Epithelial cell of proximal tubule (primary cell): ENCODE results near the gene COBL. TPM values are rescaled to one million over a fixed set of nuclear protein-coding genes. Genes with fewer than 3 reads are reported as not detected.

Source experiments
- DNase-seq: peaks from one replicate; pipeline ENCODE4 v3.0.0-alpha.2; 2011; ENCODE audit warnings: low read depth
- H3K4me3 ChIP-seq: 2 replicates; pipeline ENCODE4 v1.5.1; 2011; ENCODE audit warnings: low read depth, mild to moderate bottlenecking, low read length
- total RNA-seq: library from RNA; depleted of rRNA; stranded (reverse); fragments of >200 nt; gene quantifications from 2 replicates; pipeline ENCODE4 v1.2.3, GENCODE V29; 2015
- TF ChIP-seq, protein P1 (sequence below): conservative IDR thresholded peaks from 2 replicates; pipeline ENCODE4 v1.5.1; 2012; ENCODE audit warnings: low read depth, mild to moderate bottlenecking, low read length

Gene COBL
- total RNA-seq, 1 donor from 2014 or later, result 6.6 TPM

DNA sequence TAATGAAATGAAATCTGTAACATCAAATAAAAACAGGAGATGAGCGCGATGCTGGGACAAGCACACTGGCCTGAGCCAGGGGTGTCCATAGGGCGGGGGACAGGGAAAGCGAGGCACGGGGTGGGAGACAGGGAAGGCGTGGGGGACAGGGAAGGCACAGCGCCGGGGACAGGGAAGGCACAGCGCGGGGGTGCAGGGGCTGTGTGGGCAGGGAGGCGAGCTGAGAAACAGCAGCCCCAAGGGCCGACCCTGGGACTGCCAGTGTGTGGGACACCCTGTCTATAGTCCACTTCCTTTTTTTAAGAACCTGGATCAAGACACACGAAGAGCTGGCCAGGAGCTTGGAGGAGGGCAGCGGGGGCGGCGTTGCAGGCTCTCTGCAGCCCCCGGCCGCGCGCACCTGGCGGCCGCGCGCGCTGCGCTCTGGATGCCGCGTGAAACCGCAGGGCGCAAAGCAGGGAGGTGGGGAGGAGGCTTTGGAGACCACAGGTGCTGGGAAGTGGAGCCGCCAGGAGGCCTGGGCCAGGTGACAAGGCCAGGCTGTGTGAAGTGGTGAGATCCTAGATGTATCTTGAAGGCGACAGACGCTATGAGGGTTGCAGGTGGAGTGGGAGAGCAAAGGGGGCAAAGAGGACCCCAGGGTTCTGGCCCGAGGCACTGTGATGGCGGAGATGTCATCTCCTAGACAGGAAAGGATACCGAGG lies 157.7 kb downstream of the COBL start:
- TF ChIP-seq, protein P1, sequence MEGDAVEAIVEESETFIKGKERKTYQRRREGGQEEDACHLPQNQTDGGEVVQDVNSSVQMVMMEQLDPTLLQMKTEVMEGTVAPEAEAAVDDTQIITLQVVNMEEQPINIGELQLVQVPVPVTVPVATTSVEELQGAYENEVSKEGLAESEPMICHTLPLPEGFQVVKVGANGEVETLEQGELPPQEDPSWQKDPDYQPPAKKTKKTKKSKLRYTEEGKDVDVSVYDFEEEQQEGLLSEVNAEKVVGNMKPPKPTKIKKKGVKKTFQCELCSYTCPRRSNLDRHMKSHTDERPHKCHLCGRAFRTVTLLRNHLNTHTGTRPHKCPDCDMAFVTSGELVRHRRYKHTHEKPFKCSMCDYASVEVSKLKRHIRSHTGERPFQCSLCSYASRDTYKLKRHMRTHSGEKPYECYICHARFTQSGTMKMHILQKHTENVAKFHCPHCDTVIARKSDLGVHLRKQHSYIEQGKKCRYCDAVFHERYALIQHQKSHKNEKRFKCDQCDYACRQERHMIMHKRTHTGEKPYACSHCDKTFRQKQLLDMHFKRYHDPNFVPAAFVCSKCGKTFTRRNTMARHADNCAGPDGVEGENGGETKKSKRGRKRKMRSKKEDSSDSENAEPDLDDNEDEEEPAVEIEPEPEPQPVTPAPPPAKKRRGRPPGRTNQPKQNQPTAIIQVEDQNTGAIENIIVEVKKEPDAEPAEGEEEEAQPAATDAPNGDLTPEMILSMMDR, result no peak
- no peak overlapping the region for H3K4me3 ChIP-seq
- no peak for DNase-seq

GRCh38 chr7:51158211-51158610 lies 158.4 kb downstream of the COBL start:
- H3K4me3 ChIP-seq, result no peak overlapping the region
- TF ChIP-seq, protein P1, result no peak
- DNase-seq, result no peak

GRCh38 chr7:51154201-51154600 lies 162.4 kb downstream of the COBL start:
- TF ChIP-seq, protein P1, result no peak
- no peak for DNase-seq

DNA sequence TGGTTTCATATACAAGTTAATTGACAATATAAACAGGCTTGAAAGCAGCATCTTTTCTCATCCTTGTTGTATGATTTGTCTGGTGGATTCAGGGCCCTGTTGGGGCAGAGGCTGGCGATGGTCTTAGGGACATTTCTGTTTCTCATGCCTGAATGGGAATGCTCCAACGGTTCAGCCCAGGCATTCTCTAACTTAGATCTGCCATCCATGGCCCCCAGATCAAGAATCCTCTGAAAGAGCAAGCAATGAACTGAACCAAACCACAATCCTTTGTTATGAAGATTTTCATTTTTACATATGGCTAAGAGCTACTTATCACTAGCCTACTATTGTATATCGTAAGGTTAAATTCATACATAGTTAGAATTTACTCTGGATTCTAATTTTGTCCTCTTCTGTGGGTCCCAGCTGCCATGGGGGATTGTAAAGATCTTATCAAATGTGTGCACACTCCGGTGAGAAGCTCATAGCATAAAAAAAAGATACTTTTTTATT lies 163.9 kb downstream of the COBL start:
- H3K4me3 ChIP-seq, result no peak overlapping the region
- TF ChIP-seq, protein P1, result no peak
- no peak for DNase-seq

More at GRCh38 chr7:51154201-51154600, 162.4 kb downstream of the COBL start:
- no peak overlapping the region for H3K4me3 ChIP-seq

DNA sequence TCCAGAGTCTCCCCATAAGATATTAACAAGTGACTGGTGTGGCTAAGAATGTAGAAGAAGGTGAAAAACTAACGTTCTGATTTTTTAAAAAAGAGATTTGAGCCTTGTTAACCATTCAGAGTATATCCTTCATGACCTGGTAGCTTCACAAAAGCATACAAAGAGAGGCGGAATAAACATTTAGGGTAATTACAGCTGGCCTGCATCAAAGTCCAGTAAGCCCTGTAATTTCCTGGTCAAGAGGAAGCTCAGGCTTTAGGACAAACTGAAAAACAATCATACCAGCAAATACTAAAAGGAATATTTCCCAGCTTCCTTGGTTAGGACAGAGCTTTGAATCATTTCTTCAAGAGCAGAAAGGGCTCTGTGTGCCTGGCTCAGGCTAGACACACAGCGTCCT lies 165.2 kb downstream of the COBL start:
- H3K4me3 ChIP-seq, result no peak overlapping the region
- TF ChIP-seq, protein P1, result no peak
- DNase-seq, result no peak

- TF ChIP-seq, protein P1, result no peak
- no peak for DNase-seq
- no peak overlapping the region for H3K4me3 ChIP-seq
Measured at GRCh38 chr7:51150193-51150592, 166.4 kb downstream of the COBL start.

DNA sequence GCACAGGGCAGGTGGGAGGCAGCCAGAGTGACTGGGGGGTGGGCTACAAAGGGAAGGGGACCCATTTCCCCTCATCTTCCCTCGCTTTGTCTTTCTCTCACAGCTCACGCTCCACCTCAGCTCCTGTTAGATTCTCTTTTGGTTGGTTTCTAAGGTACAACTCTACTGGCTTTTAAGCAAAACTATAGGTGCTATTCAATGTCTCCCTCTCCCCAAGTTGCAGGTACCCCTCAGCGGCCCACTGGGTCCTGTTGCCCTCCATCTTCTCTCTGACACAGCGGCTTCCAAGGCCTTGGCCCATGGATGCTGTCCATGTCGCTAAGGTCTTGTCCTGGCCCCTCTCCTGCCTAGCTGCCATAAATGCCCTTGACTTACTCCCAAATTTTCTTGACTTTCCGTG lies 168.4 kb downstream of the COBL start:
- H3K4me3 ChIP-seq, result no peak overlapping the region
- DNase-seq, result no peak
- TF ChIP-seq, protein P1, result no peak
